ENCODE data around the gene GAGE12J.
"Not testable (repeated sequence)": the region's sequence is repeated elsewhere in the genome, so short reads cannot be mapped to it uniquely, and the experiment has no call there.

The GAGE12J gene

GRCh38 chrX:49310371-49310770 lies 11.5 kb upstream of the GAGE12J start:
- no peak for DNase-seq (ENCODE audit: low read depth)

- no peak for DNase-seq (ENCODE audit: low read depth)
Observed at GRCh38 chrX:49312176-49312575, 9.7 kb upstream of the GAGE12J start.

- DNase-seq (ENCODE audit: low read depth), result no peak
Observed at GRCh38 chrX:49316085-49316484, 5.8 kb upstream of the GAGE12J start.

GRCh38 chrX:49322266-49322665 lies 429 bp downstream of the GAGE12J start:
- DNase-seq (ENCODE audit: low read depth), result not testable (repeated sequence)

DNA sequence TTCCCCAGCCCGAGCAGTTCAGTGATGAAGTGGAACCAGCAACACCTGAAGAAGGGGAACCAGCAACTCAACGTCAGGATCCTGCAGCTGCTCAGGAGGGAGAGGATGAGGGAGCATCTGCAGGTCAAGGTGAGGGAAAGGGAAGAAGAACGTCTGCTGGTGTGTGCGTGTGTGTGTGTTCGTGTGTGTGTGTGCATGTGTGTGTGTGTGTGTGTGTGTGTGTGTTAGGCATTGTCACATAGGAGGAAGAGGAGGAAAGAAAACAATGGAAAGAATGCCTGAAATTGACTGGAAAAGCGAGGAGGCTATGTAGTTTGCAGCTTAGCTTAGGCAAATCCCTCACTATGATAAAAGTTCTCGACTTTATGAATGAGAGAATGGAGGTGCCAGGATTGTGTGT lies 1.9 kb downstream of the GAGE12J start:
- not testable (repeated sequence) for DNase-seq (ENCODE audit: low read depth)

DNA sequence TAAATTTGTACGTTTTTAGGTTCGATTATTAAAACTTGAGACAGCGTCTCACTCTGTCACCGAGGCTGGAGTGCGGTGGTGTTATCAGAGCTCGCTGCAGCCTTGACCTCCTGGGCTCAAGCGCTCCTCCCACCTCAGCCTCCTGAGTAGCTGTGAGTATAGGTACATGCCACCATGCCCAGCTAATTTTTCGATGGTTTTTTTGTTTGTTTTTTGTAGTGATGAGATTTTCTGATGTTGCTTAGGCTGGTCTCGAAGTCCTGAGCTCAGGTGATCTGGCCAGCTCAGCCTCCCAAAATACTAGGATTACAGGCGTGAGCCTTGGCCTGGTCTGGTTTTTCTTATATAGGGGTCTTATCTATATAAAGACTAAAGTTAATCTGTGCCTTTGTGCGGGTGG lies 8.6 kb downstream of the GAGE12J start:
- DNase-seq (ENCODE audit: low read depth), result not testable (repeated sequence)

GRCh38 chrX:49331282-49331681 lies 9.4 kb downstream of the GAGE12J start, which contains the start of gene GAGE13:
GAGE13 (plus strand) TSS chrX:49331582; CDS start chrX:49332738, 1,156 bp downstream.
- not testable (repeated sequence) for DNase-seq (ENCODE audit: low read depth)

GRCh38 chrX:49331841-49332240 lies 10.0 kb downstream of the GAGE12J start:
- not testable (repeated sequence) for DNase-seq (ENCODE audit: low read depth)

DNA sequence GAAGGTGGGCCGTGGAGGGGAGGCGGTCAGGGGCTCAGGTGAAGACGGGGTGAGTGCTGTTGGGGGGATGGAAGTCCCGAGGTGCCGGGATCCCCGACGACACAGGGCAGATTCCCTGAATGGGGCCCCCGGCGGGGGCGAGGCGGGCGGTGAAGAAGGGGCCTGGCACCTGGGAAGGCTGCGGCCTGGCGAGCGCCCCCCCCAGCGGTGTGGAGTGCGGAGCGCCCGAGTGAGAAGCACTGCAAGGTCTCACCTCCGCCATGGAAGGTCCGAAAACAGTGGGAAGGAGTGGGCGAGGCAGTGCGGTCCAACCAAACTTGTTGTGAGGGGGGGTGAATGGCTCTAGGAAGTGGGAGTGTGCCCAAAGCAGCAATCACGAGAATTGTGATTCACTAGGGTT lies 19.6 kb downstream of the GAGE12J start:
- not testable (repeated sequence) for DNase-seq (ENCODE audit: low read depth)

GRCh38 chrX:49344496-49345175 lies 22.8 kb downstream of the GAGE12J start:
- not testable (repeated sequence) for DNase-seq (ENCODE audit: low read depth)

DNA sequence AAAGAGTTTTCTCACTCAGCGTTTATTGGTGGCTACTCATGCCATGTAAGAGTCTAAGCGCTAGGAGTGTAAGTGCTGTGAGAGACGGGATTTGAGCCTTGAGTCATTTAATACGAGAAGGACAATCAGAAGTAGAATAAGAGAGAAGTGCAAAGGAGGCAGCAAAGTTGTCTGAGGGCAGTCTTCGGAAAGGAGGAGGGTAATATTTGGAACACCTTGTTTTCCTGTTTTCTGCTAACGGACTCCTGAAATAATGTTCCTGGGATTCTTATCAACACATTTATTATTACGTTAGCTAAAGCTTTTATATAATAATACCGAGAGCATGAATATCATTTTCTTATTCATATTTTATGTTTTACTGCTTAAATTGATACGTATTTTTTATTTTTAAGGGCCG lies 23.6 kb downstream of the GAGE12J start:
- not testable (repeated sequence) for DNase-seq (ENCODE audit: low read depth)

- DNase-seq (ENCODE audit: low read depth), result not testable (repeated sequence)
Observed at GRCh38 chrX:49346150-49346549, 24.3 kb downstream of the GAGE12J start.

Data from activated T-helper 1 cell treated with Interleukin-2 at 50 U/mL for 16 hours (primary cell).